ENCODE results near the gene IDH3G.
"Not testable (repeated sequence)": the region's sequence is repeated elsewhere in the genome, so short reads cannot be mapped to it uniquely, and the experiment has no call there.

The IDH3G gene

GRCh38 chrX:153744210-153745066 lies 49.7 kb downstream of the IDH3G start:
- in situ Hi-C loops (cut with HindIII; ENCODE audit: low pct_unique_long_range_greater_than_20kb, low sequenced_read_pairs) = no loop called here
- TF ChIP-seq JUND (IDR thresholded peaks at IDR 0.05; ENCODE audit: low read depth) = no peak
- DNase-seq (ENCODE audit: low read depth in 1 of 2, low spot score in 1 of 2) = no peak

GRCh38 chrX:153743468-153744209 lies 50.5 kb downstream of the IDH3G start:
- DNase-seq (ENCODE audit: low read depth in 1 of 2, low spot score in 1 of 2); in situ Hi-C loops (cut with HindIII; ENCODE audit: low pct_unique_long_range_greater_than_20kb, low sequenced_read_pairs): not testable (repeated sequence)

GRCh38 chrX:153742796-153743467 lies 51.2 kb downstream of the IDH3G start:
- in situ Hi-C loops (cut with HindIII; ENCODE audit: low pct_unique_long_range_greater_than_20kb, low sequenced_read_pairs); DNase-seq (ENCODE audit: low read depth in 1 of 2, low spot score in 1 of 2): not testable (repeated sequence)

GRCh38 chrX:153742111-153742510 lies 52.1 kb downstream of the IDH3G start:
- DNase-seq (ENCODE audit: low read depth in 1 of 2, low spot score in 1 of 2); in situ Hi-C loops (cut with HindIII; ENCODE audit: low pct_unique_long_range_greater_than_20kb, low sequenced_read_pairs): not testable (repeated sequence)

GRCh38 chrX:153741446-153741845 lies 52.7 kb downstream of the IDH3G start:
- no peak for TF ChIP-seq JUND (IDR thresholded peaks at IDR 0.05; ENCODE audit: low read depth)
- DNase-seq (ENCODE audit: low read depth in 1 of 2, low spot score in 1 of 2) = no peak
- in situ Hi-C loops (cut with HindIII; ENCODE audit: low pct_unique_long_range_greater_than_20kb, low sequenced_read_pairs) = no loop called here

GRCh38 chrX:153740631-153741222 lies 53.4 kb downstream of the IDH3G start:
- no peak for TF ChIP-seq JUND (IDR thresholded peaks at IDR 0.05; ENCODE audit: low read depth)
- no peak for DNase-seq (ENCODE audit: low read depth in 1 of 2, low spot score in 1 of 2)
- in situ Hi-C loops (cut with HindIII; ENCODE audit: low pct_unique_long_range_greater_than_20kb, low sequenced_read_pairs) = no loop called here

- in situ Hi-C loops (cut with HindIII; ENCODE audit: low pct_unique_long_range_greater_than_20kb, low sequenced_read_pairs) = no loop called here
- TF ChIP-seq JUND (IDR thresholded peaks at IDR 0.05; ENCODE audit: low read depth) = no peak
- DNase-seq (ENCODE audit: low read depth in 1 of 2, low spot score in 1 of 2) = no peak
Measured at GRCh38 chrX:153739754-153740486, 54.3 kb downstream of the IDH3G start.

GRCh38 chrX:153738056-153738605 lies 56.0 kb downstream of the IDH3G start:
- in situ Hi-C loops (cut with HindIII; ENCODE audit: low pct_unique_long_range_greater_than_20kb, low sequenced_read_pairs) = no loop called here
- TF ChIP-seq JUND (IDR thresholded peaks at IDR 0.05; ENCODE audit: low read depth) = no peak
- no peak for DNase-seq (ENCODE audit: low read depth in 1 of 2, low spot score in 1 of 2)

- TF ChIP-seq JUND (IDR thresholded peaks at IDR 0.05; ENCODE audit: low read depth) = no peak
- no peak for DNase-seq (ENCODE audit: low read depth in 1 of 2, low spot score in 1 of 2)
- in situ Hi-C loops (cut with HindIII; ENCODE audit: low pct_unique_long_range_greater_than_20kb, low sequenced_read_pairs) = no loop called here
Measured at GRCh38 chrX:153736871-153737441, 57.2 kb downstream of the IDH3G start.

GRCh38 chrX:153736071-153736820 lies 57.9 kb downstream of the IDH3G start:
- in situ Hi-C loops (cut with HindIII; ENCODE audit: low pct_unique_long_range_greater_than_20kb, low sequenced_read_pairs) = no loop called here
- DNase-seq (ENCODE audit: low read depth in 1 of 2, low spot score in 1 of 2) = no peak
- TF ChIP-seq JUND (IDR thresholded peaks at IDR 0.05; ENCODE audit: low read depth) = no peak
